ENCODE data around the gene ACSM2B.

DNA sequence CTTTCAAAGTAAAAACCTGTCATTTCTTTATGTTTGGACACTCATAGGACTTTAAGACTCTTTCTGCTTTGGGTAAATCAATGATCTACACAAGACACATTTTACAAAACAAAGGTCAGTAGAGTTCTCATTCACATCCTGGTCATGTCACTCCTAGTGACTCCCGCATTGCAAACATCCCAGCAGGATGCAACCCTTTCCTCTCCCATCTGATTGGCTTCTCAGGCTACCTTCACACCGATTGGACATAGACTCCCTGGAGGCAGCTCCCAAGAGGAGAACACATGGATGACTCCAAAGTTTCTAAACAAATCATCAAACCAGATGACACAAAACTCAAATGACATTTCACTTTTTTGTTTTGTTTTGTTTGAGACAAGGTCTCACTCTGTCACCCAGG lies 43.8 kb upstream of the ACSM2B start:
- TF ChIP-seq, protein P1, sequence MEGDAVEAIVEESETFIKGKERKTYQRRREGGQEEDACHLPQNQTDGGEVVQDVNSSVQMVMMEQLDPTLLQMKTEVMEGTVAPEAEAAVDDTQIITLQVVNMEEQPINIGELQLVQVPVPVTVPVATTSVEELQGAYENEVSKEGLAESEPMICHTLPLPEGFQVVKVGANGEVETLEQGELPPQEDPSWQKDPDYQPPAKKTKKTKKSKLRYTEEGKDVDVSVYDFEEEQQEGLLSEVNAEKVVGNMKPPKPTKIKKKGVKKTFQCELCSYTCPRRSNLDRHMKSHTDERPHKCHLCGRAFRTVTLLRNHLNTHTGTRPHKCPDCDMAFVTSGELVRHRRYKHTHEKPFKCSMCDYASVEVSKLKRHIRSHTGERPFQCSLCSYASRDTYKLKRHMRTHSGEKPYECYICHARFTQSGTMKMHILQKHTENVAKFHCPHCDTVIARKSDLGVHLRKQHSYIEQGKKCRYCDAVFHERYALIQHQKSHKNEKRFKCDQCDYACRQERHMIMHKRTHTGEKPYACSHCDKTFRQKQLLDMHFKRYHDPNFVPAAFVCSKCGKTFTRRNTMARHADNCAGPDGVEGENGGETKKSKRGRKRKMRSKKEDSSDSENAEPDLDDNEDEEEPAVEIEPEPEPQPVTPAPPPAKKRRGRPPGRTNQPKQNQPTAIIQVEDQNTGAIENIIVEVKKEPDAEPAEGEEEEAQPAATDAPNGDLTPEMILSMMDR (IDR thresholded peaks at IDR 0.05; ENCODE audit: insufficient read depth, low read depth, low read length): no peak
- TF ChIP-seq EZH2 (IDR thresholded peaks at IDR 0.05; ENCODE audit: insufficient read depth, low read length): no peak
